ENCODE measurements around the gene FBXL15.

FBXL15 gene

DNA sequence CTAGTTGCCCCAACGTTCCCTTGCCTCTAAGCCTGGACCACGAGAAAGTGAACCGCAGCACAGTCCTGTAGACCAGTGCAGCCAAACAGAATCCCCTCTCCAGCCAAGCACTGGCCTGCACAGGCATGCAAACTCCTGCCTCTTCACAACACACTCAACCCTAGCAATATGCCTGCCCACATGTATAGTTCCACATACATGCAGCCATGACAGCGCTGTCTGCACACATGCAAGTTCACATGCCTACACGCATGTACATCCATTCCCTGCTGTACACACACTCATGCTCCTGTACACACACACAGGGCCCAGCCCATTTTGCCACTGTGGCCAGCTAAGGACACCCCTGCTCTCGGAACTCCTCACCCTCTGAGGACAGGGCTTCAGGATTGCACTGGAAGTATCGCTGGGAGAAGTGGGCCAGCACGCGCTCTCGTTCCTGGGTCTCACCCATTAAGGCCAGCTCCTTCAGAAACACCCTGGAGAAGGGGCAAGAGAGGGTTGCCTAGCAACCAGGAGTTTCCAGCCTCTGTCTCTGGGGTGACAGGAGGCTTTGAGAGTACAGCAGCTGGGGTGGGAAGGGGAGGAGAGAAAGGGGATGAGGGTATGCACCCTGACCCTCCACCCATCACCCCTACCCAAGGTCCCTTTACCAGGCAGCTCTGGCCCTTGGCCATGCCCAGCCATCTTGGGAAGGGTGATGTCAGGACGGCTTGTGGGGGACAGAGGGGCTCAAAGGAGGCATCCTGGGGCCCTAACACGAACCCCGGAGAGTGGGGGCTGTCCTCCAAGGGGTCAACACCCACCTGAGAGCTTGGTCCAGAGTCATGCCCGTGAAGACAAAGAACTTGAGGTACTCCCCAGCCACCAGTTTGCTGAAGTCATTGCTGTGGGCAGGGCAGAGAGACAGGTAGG, 9.0 kb upstream of the FBXL15 start:
- no peak for DNase-seq (ENCODE audit: low read depth)

DNA sequence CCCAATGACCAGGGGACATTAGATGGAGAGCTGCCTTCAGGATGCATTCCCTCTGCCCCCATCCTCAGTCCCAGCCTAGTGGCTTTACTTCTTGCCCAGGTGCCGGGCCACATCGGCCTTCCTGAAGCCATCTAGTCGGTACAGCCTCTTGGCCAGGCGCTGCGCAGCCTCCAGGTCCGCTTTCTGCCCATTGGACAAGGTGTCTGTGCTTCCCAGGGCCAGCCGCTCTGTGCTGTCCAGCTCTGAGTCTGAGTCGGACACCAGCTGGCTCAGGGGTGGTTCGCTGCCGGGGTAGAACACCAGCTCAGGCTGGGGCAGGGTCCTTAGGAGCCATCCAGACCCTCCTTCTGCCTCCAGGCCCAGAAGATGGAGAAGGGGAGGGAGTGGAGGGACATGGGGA, 8.3 kb upstream of the FBXL15 start:
- no peak for DNase-seq (ENCODE audit: low read depth)

DNA sequence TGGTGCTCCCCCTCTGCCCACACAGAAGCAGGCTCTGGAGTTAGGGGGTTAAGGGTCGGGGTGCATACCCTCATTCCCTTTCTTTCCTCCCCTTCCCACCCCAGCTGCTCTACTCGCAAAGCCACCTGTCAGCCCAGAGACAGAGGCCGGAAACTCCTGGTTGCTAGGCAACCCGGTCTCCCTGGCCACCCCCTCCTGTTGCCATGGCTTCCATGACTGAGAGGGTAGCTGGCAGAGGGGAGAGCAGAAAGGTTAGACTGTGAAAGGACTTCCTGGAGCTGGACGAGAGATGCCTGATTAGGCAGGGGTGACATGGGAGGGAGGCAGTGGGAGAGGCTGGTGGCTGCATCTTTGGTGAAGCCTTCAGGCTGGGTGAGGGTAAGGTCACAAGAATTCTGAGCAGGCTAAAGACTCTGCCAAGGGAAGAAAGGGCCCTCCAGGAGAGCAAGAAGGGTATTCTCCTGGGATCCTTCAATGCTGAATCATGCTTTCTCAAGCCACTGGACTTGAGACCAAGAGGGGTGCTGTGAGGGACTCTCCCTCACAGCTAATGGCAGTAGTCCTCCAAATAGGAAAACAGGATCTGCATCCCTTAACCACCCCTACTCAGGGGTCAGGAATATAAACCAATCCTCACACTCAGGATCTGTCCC, 7.5 kb upstream of the FBXL15 start:
- DNase-seq (ENCODE audit: low read depth), result no peak

DNA sequence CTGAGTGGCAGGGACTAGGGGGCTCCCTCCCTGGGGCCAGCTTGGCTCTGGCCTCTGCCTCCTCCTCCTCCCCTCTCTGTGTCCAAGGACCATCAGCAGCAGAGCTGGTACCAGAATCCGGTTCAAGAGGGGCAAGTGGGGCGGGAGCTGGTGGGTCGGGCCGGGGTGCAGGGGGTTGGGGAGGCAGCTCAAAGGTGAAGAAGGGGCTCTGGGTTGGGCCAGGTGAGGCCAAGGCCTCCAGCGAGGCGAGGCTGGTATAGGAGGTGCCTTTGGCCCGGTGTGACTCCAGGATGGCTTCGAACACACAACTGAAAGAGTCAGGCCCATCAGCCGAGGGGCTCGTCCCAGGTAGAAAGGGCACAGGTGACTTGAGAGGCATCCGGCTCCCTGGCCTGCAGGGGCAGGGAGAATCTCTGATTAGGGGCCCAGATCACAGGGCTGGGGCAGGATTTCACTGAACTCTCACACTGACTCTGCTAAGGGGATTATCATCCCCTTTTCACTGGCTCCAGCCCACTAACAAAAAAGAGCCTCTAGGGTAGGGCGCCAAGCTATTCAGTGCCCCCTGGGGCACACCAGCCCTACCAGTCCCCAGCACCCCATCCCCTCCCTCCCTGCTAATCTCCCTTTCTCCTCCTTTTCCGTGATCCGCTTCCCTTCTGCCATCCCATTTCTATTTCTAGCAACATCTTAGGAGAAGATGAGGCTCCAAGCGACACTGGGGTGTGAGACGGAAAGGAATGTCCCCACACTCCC, 6.7 kb upstream of the FBXL15 start:
- DNase-seq (ENCODE audit: low read depth), result no peak

DNA sequence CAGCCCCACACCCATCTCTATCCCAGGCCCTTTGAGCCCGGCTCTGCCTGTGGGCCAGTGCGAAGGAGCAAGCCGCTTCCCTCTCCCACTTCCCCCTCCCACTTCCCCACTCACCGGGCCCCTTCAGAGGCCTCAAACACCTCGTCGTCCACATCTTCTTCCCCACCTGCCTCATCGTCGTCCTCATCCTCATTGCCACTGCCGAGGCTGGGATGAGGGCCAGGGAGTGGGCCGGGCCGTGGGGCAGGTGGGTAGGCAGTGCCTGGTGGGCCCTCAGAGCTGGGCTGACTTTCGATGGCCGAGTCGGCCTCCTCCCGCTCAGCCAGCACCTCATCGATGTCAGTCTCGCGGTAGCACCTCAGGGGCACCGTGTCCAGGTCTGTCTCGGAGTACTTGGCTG, 5.9 kb upstream of the FBXL15 start:
- DNase-seq (ENCODE audit: low read depth), result no peak

DNA sequence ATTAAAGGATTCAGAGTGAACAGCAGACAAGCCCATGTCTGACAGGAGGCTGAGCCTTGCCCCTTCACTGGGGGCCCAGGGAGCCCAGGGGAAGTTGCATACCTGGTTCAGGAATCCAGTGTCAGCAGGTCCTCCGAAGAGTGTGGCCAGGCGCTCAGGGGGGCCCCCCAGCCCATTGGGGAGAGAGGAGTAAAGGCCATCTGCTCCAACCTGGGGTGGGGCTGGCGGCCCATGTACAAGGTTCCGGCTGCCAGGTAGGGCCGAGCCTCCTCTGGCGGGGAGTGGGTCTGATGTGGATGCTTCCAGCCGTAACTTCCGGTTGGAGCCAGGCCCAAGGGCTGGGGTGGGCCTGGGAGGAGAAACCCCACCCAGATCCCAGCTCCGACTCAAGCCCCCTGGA, 4.4 kb upstream of the FBXL15 start:
- no peak for DNase-seq (ENCODE audit: low read depth)

DNA sequence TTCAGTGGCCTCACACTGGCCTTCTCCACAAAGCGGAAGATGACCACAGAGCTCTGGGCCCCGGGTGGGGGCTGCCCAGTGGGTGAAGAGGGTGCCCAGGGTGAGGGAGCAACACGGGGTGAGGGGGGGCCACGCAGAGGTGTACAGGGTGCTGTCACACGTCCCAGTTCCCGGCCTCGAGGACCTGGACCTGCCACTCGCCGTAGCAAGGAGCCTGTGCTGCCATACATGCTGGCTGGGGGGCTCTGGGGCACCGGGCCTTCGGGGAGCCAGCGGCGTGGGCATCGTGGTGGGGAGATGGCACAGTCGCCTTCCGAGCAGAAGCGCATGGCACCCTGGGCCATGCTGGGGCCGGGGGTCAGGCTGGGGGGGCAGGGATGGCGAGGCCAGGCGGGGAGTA, 3.9 kb upstream of the FBXL15 start:
- DNase-seq (ENCODE audit: low read depth), result no peak

DNA sequence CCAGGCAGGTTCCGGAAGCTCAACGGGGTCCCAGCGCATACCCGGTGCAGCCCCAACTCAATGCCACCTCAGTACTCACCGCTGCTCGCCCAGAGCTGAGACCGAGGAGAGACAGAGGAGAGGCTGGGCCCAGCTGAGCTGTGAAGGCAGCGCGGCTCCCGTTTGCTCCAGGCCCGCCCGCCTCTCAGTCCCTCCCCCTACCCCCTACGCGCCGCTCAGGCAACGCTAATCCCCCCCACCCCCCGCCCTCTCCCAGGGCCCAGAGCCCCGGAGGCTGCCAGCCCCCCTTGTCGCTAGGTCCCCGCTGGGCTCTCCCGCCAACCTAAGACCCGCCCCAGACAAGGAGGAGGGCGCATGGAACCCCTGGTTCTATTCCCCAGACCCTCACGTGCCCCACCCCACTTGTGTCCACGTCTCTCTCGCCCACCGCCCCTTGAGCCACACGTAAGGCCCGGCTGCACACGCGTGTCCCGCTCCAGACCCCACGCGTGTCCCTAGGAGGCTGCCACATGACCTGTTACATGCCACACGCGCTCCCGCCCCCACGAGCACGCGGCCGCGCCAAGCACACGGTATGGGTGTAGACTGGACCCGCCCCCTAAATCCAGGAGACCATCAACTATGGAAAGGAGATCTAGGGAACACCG, 1.9 kb upstream of the FBXL15 start, which contains the start of gene PSD:
Gene PSD, minus strand, starts transcription at position 164 of the 647 bp plus-strand sequence. CDS start 1,747 bp downstream, outside the sequence.
- DNase-seq (ENCODE audit: low read depth), result no peak

DNA sequence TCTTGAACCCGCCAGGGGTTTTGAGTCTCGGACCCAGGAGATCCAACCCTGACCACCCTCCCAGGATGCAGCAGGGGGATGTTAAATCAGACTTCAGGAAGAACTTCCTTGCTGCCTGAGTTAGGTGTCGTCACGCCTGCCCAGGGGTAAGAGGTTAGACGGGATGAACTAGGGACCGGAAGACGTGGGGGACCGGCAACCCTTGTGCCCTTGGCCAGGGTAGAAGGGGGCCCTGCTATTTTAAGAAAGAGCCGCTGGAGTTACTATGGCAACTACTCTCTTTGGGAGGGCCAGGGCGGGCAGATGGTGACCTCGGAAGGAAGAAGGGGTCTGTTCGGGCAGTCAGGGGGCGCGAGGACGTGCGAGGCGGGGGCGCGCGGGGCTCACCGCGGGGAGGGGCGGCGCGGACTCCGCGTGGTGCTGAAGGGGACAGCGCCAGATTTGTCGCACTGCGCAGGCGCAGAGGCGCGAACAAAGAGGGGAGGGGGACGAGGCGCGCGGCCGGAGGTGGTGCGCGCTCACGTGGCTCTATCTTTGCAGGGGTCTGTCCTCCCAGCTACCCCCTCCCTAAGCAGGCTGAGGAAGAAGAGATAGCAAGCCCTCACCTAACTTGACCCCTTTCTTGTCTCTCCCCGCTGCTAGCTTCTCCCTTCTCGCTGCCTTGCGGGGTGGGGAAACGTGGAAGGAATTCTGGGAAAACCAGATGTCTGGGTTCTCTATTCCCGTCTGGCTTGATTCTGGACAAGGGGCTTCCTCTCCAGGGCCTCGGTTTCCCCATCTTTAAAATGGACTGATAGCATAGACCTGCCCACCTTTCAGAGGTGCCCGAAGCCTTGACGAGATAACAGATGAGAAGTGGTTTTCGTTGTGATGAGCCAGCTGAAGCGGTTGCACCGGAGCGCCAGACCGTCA, 1.1 kb upstream of the FBXL15 start:
- no peak for DNase-seq (ENCODE audit: low read depth)

DNA sequence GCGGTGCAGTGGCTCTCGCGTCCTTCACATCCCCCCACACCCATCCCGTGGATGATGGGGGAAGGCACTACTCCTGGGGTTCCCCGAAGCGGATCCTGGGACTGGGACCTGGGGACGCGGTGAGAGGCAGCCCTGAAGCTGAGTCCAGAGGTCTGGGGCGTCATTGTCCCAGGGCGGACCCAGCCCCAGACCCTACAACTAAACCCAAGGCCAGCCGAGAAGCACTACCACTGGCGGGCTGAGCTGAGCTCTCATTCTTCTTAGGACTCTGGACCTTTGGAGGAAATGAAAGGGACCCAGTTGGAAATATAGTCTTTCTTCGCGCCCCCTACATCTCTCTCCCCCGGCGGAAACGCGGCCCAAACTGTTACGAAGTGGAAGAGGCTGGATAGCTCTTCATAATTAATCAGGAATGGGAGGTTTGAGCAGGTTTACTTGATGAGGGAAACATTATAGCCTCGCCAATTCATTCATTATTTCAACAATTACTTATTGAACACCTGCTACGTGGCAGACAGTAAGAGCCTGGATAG, 389 bp upstream of the FBXL15 start:
- no peak for DNase-seq (ENCODE audit: low read depth)

DNA sequence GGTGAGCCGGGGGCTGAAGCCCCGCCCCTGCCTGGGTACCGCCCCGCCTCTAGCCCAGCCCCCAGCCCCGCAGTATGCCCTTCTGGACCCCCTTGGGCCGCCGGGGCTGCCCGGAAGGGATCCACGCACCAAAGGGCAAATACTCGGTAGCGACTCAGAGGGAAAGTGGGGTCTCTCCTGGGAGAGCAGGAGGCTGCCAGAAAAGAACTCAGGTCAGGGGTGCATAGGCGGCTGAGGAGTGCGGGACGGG, 796 bp downstream of the FBXL15 start:
- DNase-seq (ENCODE audit: low read depth), result no peak

DNA sequence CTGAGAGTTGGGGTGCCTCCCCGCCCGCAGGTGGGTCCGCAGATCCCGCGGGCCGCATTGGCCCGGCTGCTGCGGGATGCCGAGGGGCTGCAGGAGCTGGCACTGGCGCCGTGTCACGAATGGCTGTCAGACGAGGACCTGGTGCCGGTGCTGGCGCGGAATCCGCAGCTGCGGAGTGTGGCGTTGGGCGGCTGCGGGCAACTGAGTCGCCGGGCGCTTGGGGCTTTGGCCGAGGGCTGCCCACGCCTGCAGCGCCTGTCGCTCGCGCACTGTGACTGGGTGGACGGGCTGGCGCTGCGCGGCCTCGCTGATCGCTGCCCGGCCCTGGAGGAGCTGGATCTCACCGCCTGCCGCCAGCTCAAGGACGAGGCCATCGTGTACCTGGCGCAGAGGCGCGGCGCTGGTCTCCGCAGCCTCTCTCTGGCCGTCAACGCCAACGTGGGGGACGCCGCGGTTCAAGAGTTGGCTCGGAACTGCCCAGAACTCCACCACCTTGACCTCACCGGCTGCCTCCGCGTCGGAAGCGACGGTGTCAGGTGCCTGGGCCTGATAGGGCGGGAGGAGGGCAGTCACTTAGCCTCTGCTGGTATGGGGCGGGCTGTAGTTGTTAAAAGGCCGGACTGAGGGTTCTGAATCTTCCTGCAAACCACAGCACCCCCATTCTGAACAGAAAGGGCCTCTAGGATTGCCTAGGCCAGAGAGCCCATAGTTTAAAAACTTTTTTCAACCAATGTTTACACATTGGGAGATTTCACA, 1.3 kb downstream of the FBXL15 start:
- DNase-seq (ENCODE audit: low read depth), result no peak

DNA sequence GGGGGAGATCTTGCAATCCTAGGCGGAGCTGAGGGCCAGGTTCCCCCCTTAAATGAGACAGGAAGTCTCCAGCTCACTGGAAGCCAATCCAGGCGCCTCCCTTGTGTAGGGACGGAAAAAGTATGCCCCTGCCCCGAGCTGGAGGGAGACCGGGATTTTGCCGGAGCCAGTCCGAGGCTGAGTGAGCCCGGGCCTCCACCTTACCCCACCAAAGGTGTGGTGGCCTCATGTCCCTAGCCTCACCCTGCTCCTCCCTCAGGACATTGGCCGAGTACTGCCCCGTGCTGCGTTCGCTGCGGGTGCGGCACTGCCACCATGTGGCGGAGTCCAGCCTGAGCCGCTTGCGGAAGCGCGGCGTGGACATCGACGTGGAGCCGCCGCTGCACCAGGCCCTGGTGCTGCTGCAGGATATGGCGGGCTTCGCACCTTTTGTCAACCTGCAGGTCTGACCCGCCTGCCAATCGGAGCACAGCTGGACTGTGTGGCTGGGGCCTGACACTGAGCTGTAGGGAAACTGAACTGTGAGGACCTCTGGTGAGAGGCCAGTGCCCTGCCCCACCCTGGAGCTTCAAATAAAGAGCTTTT, 2.0 kb downstream of the FBXL15 start:
- no peak for DNase-seq (ENCODE audit: low read depth)

DNA sequence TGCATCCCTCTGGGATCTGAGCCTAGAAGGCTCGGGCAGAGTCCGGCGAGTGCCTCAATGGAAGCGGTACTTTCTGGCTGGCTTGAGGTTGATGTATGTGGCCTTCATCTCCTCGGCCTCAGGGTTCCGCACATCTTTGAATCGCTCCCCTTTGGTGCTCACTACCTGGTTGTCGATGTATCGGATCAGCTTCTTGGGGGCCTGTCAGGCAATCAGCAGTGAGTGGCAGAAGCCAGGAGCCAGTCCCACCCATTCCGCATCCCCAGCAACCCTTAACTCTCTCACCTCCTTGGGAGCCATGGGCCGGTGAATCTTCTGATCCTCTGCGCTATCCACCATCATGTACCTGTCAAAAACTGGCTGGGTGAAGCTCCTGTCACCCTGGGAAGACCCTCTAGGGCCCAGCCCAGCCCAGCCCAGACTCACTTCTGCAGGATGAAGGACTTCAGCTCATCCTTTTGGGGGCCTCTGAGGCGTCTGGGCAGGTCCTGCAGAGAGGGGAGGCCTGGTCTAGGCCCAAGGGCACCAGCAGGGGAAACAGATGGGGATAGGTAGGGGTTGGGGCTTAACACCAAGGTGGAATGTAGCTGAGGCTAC, 2.8 kb downstream of the FBXL15 start:
- no peak for DNase-seq (ENCODE audit: low read depth)

DNA sequence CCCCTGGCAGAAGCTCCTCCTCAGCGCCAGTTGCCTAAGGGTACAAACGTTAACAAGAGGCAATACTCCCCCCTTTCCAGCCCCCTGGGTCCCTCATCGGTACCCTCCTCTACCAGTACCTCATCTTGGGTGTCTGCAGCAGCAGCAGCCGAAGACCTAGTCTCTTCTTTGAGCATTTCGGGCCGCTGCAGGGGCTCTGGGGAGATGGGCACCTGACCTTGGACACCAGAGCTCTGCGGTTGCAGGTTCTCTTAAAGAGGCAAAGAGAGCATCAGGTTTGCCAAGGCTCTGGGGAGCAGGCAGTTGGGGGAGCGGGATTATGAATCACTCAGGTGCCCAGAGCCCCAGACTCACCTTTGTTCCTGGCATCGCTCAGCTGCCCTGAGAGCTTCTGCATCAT, 3.5 kb downstream of the FBXL15 start:
- no peak for DNase-seq (ENCODE audit: low read depth)

DNA sequence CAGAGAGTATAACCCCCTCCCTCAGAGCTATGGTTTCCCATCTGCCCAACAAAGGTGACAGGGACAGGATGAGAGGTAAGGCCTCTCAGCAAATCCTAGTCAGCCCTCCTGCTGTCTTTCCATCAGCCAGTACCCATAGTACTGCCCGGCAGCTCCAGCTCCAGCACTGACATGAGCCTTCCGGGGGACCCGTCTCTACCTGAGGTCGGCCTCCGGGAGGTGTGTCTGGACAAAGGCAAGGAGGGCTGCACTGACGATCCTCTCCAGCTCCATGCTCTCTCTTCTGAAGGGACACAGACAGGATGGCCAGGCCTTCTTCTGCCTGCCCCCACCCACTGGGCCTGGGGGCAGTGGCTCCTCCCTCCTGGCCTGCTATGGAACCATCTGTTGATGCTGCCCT, 4.3 kb downstream of the FBXL15 start:
- DNase-seq (ENCODE audit: low read depth), result no peak

DNA sequence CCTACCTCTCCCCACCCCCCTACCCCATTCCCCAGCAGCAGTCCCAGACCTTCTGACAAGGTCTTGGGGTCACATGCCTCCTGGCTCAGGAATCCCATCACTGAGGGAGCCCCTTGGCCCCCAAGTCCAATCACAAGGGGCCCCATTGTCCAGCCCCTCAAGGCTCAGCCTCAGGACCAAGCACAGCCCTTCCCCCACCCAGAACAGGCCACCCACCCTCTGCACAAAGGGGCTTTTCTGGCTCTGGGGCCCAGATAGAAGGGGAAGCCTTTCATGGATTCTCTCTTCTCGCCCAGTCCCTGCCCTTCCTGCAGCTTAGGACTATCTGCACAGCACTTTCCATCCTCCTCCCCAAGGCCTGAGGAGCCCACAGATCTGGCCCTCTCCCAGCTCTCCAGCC, 4.8 kb downstream of the FBXL15 start:
- DNase-seq (ENCODE audit: low read depth), result no peak

DNA sequence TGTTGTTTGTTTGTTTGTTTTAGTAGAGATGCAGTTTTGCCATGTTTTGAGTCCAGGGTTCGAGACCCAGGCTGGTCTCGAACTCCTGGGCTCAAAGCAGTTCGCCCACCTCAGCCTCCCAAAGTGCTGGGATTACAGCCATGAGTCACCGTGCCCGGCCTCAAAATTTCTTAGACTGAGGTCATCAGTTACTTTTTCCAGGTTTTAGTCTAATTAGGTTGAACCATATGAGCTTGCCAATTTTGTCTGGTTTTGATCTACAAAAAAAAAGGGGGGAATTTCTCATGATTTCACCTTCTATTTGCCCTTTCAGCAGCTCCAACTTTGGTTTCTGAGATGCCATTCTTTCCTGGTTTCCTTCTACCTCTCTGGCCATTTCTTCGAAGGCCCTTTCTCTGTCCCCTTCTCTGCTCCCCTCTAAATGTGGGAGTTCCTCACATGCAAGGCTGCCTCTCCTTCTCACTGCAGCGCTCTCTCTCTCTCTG, 6.2 kb downstream of the FBXL15 start:
- DNase-seq (ENCODE audit: low read depth), result no peak

DNA sequence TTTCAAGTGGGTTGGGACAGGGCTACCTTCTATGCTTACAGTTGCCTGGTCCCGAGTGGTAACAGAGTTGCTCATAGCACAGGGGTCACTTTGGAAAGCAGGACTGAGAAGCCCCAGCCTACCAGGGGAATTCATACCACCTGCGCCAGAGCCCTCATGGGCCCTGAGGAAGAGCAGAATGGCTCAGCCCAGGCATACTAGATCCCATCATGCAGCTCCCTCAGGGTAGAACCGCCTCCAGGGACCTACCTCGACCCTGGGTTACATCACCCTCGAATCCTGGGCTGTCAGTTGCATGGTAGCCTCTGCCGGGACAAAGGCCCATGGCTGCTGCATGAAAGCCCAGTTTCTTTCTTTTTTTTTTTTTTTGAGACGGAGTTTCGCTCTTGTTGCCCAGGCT, 8.8 kb downstream of the FBXL15 start:
- no peak for DNase-seq (ENCODE audit: low read depth)

All from GM04503 (cell line).